KMS-11 (cell line): Measurements from ENCODE around the gene R3HDM2.
A peak's percentile ranks its signal among the peaks of the same experiment; 100 is the strongest.

Experiments
- H2AFZ ChIP-seq: fragments of 200-600 bp; sonication (generic); 2 replicates; pipeline ENCODE4 v1.6.1; 2016; ENCODE audit warnings: antibody characterized with exemption, mixed run types, low read depth
- H3K27ac ChIP-seq: fragments of 200-600 bp; sonication (generic); 2 replicates; pipeline ENCODE4 v1.6.1; 2016; ENCODE audit warnings: mild to moderate bottlenecking, mixed run types
- H3K27me3 ChIP-seq: fragments of 200-600 bp; sonication (generic); 2 replicates; pipeline ENCODE4 v1.6.1; 2017; ENCODE audit warnings: mild to moderate bottlenecking, low read depth, mixed run types, moderate library complexity; ENCODE audit not compliant: insufficient read depth
- H3K36me3 ChIP-seq: fragments of 200-600 bp; sonication (generic); 2 replicates; pipeline ENCODE4 v1.6.1; 2017; ENCODE audit warnings: mild to moderate bottlenecking, mixed run types; ENCODE audit not compliant: insufficient read depth
- H3K4me1 ChIP-seq: fragments of 200-600 bp; sonication (generic); 2 replicates; pipeline ENCODE4 v1.6.1; 2016; ENCODE audit warnings: mild to moderate bottlenecking, low read depth, mixed run types; ENCODE audit not compliant: poor library complexity, severe bottlenecking
- H3K4me2 ChIP-seq: fragments of 200-600 bp; sonication (generic); 2 replicates; pipeline ENCODE4 v1.7.0; 2016; ENCODE audit warnings: mild to moderate bottlenecking, mixed run types
- H3K4me3 ChIP-seq: fragments of 200-600 bp; sonication (generic); IDR thresholded peaks from 2 replicates; pipeline ENCODE4 v1.6.1; 2017; ENCODE audit warnings: low read depth, low read length, mixed read lengths; ENCODE audit not compliant: insufficient read depth
- H3K79me2 ChIP-seq: fragments of 200-600 bp; sonication (generic); 2 replicates; pipeline ENCODE4 v1.6.1; 2016; ENCODE audit warnings: low read depth, mixed run types; ENCODE audit not compliant: insufficient read depth
- H3K9ac ChIP-seq: fragments of 200-600 bp; sonication (generic); 2 replicates; pipeline ENCODE4 v1.6.1; 2016; ENCODE audit warnings: mild to moderate bottlenecking, mixed run types
- H4K20me1 ChIP-seq: fragments of 200-600 bp; sonication (generic); 2 replicates; pipeline ENCODE4 v1.6.1; 2016; ENCODE audit warnings: mild to moderate bottlenecking, mixed run types; ENCODE audit not compliant: insufficient read depth
- CTCF ChIP-seq: fragments of 200-600 bp; sonication (generic); conservative IDR thresholded peaks from 2 replicates; pipeline ENCODE4 v1.6.1; 2017; ENCODE audit warnings: low read depth, mild to moderate bottlenecking, antibody characterized with exemption, low read length, moderate library complexity, mixed read lengths

R3HDM2 gene

DNA sequence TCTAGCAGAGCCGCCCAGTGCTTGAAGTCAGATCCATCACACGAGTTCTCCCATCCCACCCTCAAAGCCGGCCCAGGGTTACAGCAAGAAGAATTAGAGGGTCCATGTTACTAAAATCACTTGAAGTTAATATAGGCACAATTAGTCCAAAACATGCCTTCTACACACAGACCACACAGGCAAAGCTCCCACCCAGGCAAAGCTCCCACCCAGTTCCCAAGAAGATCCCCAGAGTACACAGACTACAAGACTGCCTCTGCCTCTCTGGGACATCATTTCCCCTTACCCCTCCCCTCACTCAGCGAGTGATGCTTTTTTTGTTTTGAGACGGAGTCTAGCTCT is 32.0 kb upstream of the R3HDM2 start:
- peak; percentile 77 for TF ChIP-seq CTCF
- Histone ChIP-seq H3K79me2 (no peaks in the 10 kb centered on the region), H3K4me2 (peak overlapping the region; percentile 88), H3K9ac (no peak overlapping the region), H3K27ac (no peak overlapping the region), H3K27me3 (peaks cover 67% of the 10 kb centered on the region), H4K20me1 (no peaks in the 10 kb centered on the region), H3K36me3 (no peaks in the 10 kb centered on the region), H2AFZ (peak overlapping the region; percentile 53), H3K4me1 (peaks cover 29% of the 10 kb centered on the region), H3K4me3 (no peak overlapping the region)

- Histone ChIP-seq H3K27me3 (peaks cover 62% of the 10 kb centered on the region), H3K36me3 (no peaks in the 10 kb centered on the region), H3K4me2 (peak overlapping the region; percentile 88), H4K20me1 (no peaks in the 10 kb centered on the region), H3K4me3 (no peak overlapping the region), H3K4me1 (peaks cover 34% of the 10 kb centered on the region), H2AFZ (peak overlapping the region; percentile 53), H3K79me2 (no peaks in the 10 kb centered on the region), H3K9ac (no peak overlapping the region; the same call in 1 of the 2 replicates), H3K27ac (no peak overlapping the region; the same call in 1 of the 2 replicates)
- peak; percentile 100 for TF ChIP-seq CTCF
These were observed 31.5 kb upstream of the R3HDM2 start for GRCh38 chr12:57462251-57462911.

- Histone ChIP-seq H3K4me1 (peaks cover 39% of the 10 kb centered on the region), H2AFZ (peak overlapping the region; percentile 53)
- TF ChIP-seq CTCF = no peak
These were observed 31.0 kb upstream of the R3HDM2 start for GRCh38 chr12:57461917-57462250.

GRCh38 chr12:57461276-57461916 is 30.6 kb upstream of the R3HDM2 start:
- no peak overlapping the region for H3K4me3 ChIP-seq
- peaks cover 52% of the 10 kb centered on the region for H3K27me3 ChIP-seq
- H3K4me1 ChIP-seq = peaks cover 44% of the 10 kb centered on the region
- H3K9ac ChIP-seq = peak overlapping the region; percentile 3; the same call in 1 of the 2 replicates
- H3K79me2 ChIP-seq = no peaks in the 10 kb centered on the region
- no peaks in the 10 kb centered on the region for H4K20me1 ChIP-seq
- peak overlapping the region; percentile 88 for H3K4me2 ChIP-seq
- H3K27ac ChIP-seq = no peak overlapping the region
- peak overlapping the region; percentile 53 for H2AFZ ChIP-seq
- no peaks in the 10 kb centered on the region for H3K36me3 ChIP-seq
- TF ChIP-seq CTCF = no peak; the same call in 1 of the 2 replicates

More at GRCh38 chr12:57461917-57462250, 31.0 kb upstream of the R3HDM2 start:
- Histone ChIP-seq H3K4me3 (no peak overlapping the region), H3K27ac (no peak overlapping the region), H3K36me3 (no peaks in the 10 kb centered on the region), H4K20me1 (no peaks in the 10 kb centered on the region), H3K27me3 (peaks cover 57% of the 10 kb centered on the region), H3K9ac (peak overlapping the region; percentile 3; the same call in 1 of the 2 replicates), H3K4me2 (peak overlapping the region; percentile 88), H3K79me2 (no peaks in the 10 kb centered on the region)
